Stimulated activated memory B cell treated with anti-CD40 and anti-IgM and Interleukin-4, amounts not matched to agents 10 μg/mL and 1 μg/mL and 100 μg/mL, for 72 hours (primary cell): ENCODE measurements around the gene MGLL.
A peak's percentile ranks its signal among the peaks of the same experiment; 100 is the strongest.

Experiments used
- ATAC-seq: fragments of 150-1000 bp; cut with Tn5 transposase; 2 replicates; pipeline ENCODE4 v1.10.0; 2021
- H3K27ac Mint-ChIP-seq: one replicate; pipeline ENCODE4 v1.8.0; 2022; ENCODE audit warnings: mild to moderate bottlenecking, mixed read lengths
- H3K27me3 Mint-ChIP-seq: one replicate; pipeline ENCODE4 v1.8.0; 2022; ENCODE audit warnings: mixed read lengths
- H3K36me3 Mint-ChIP-seq: one replicate; pipeline ENCODE4 v1.8.0; 2022; ENCODE audit warnings: mixed read lengths
- H3K4me1 Mint-ChIP-seq: one replicate; pipeline ENCODE4 v1.8.0; 2022; ENCODE audit warnings: mixed read lengths
- H3K4me3 Mint-ChIP-seq: one replicate; pipeline ENCODE4 v1.8.0; 2022; ENCODE audit warnings: mild to moderate bottlenecking, moderate library complexity, mixed read lengths
- H3K9me3 Mint-ChIP-seq: one replicate; pipeline ENCODE4 v1.8.0; 2022; ENCODE audit warnings: mixed read lengths

Gene MGLL

GRCh38 chr3:127848131-127849129 is 26.1 kb upstream of the MGLL start:
- Mint-ChIP-seq H3K27ac (peak overlapping the region; percentile 39), H3K4me1 (peaks cover 16% of the 10 kb centered on the region), H3K4me3 (no peak overlapping the region), H3K9me3 (no peaks in the 10 kb centered on the region), H3K36me3 (no peaks in the 10 kb centered on the region), H3K27me3 (peaks cover 10% of the 10 kb centered on the region)
- ATAC-seq = no peak

GRCh38 chr3:127847236-127847720 is 25.0 kb upstream of the MGLL start:
- Mint-ChIP-seq H3K36me3 (no peaks in the 10 kb centered on the region), H3K27ac (no peak overlapping the region), H3K27me3 (peaks cover 10% of the 10 kb centered on the region), H3K4me1 (peaks cover 25% of the 10 kb centered on the region), H3K4me3 (no peak overlapping the region), H3K9me3 (no peaks in the 10 kb centered on the region)
- no peak for ATAC-seq

- Mint-ChIP-seq H3K9me3 (no peaks in the 10 kb centered on the region), H3K4me3 (no peak overlapping the region), H3K27ac (no peak overlapping the region), H3K36me3 (no peaks in the 10 kb centered on the region), H3K4me1 (peaks cover 25% of the 10 kb centered on the region), H3K27me3 (peaks cover 10% of the 10 kb centered on the region)
- no peak for ATAC-seq
These were observed 24.3 kb upstream of the MGLL start for GRCh38 chr3:127846576-127846975.

GRCh38 chr3:127844326-127844942 is 22.1 kb upstream of the MGLL start:
- Mint-ChIP-seq H3K36me3 (no peaks in the 10 kb centered on the region), H3K4me3 (no peak overlapping the region), H3K9me3 (no peaks in the 10 kb centered on the region), H3K4me1 (peaks cover 25% of the 10 kb centered on the region), H3K27me3 (peaks cover 10% of the 10 kb centered on the region), H3K27ac (peak overlapping the region; percentile 47)
- peak; percentile 77 for ATAC-seq

GRCh38 chr3:127840671-127841070 is 18.4 kb upstream of the MGLL start:
- Mint-ChIP-seq H3K36me3 (no peaks in the 10 kb centered on the region), H3K27ac (no peak overlapping the region), H3K9me3 (peaks cover 5% of the 10 kb centered on the region), H3K27me3 (no peaks in the 10 kb centered on the region), H3K4me1 (peaks cover 40% of the 10 kb centered on the region), H3K4me3 (no peak overlapping the region)
- ATAC-seq = no peak

GRCh38 chr3:127839099-127839498 is 16.8 kb upstream of the MGLL start:
- H3K4me1 Mint-ChIP-seq = peaks cover 45% of the 10 kb centered on the region
- peaks cover 5% of the 10 kb centered on the region for H3K9me3 Mint-ChIP-seq
- no peak for ATAC-seq
- no peak overlapping the region for H3K27ac Mint-ChIP-seq
- H3K27me3 Mint-ChIP-seq = no peaks in the 10 kb centered on the region
- H3K36me3 Mint-ChIP-seq = no peaks in the 10 kb centered on the region
- no peak overlapping the region for H3K4me3 Mint-ChIP-seq

- ATAC-seq = peak; percentile 78
- H3K4me1 Mint-ChIP-seq = peaks cover 54% of the 10 kb centered on the region
- H3K36me3 Mint-ChIP-seq = peaks cover 15% of the 10 kb centered on the region
- H3K9me3 Mint-ChIP-seq = peaks cover 9% of the 10 kb centered on the region
- peaks cover 8% of the 10 kb centered on the region for H3K27me3 Mint-ChIP-seq
- peak overlapping the region; percentile 3 for H3K4me3 Mint-ChIP-seq
- peak overlapping the region; percentile 89 for H3K27ac Mint-ChIP-seq
These were observed 13.9 kb upstream of the MGLL start for GRCh38 chr3:127835993-127836882.

- peak overlapping the region; percentile 89 for H3K27ac Mint-ChIP-seq
- H3K4me3 Mint-ChIP-seq = no peak overlapping the region
- H3K27me3 Mint-ChIP-seq = peaks cover 8% of the 10 kb centered on the region
- peak; percentile 61 for ATAC-seq
- peaks cover 30% of the 10 kb centered on the region for H3K36me3 Mint-ChIP-seq
- peaks cover 22% of the 10 kb centered on the region for H3K9me3 Mint-ChIP-seq
- peaks cover 63% of the 10 kb centered on the region for H3K4me1 Mint-ChIP-seq
These were observed 12.5 kb upstream of the MGLL start for GRCh38 chr3:127834771-127835170.

- ATAC-seq = no peak
- Mint-ChIP-seq H3K27me3 (peaks cover 8% of the 10 kb centered on the region), H3K27ac (peak overlapping the region; percentile 89), H3K4me3 (no peak overlapping the region), H3K9me3 (peaks cover 22% of the 10 kb centered on the region), H3K36me3 (peaks cover 41% of the 10 kb centered on the region), H3K4me1 (peaks cover 69% of the 10 kb centered on the region)
These were observed 11.1 kb upstream of the MGLL start for GRCh38 chr3:127833281-127834032.

GRCh38 chr3:127831723-127832172 is 9.4 kb upstream of the MGLL start:
- Mint-ChIP-seq H3K9me3 (peaks cover 28% of the 10 kb centered on the region), H3K4me1 (peaks cover 65% of the 10 kb centered on the region), H3K27ac (peak overlapping the region; percentile 89), H3K27me3 (peaks cover 8% of the 10 kb centered on the region), H3K36me3 (peaks cover 47% of the 10 kb centered on the region), H3K4me3 (no peak overlapping the region)
- ATAC-seq = no peak

GRCh38 chr3:127829537-127829936 is 7.2 kb upstream of the MGLL start:
- peak overlapping the region; percentile 89 for H3K27ac Mint-ChIP-seq
- no peak overlapping the region for H3K4me3 Mint-ChIP-seq
- H3K36me3 Mint-ChIP-seq = peaks cover 53% of the 10 kb centered on the region
- peaks cover 30% of the 10 kb centered on the region for H3K9me3 Mint-ChIP-seq
- H3K4me1 Mint-ChIP-seq = peaks cover 42% of the 10 kb centered on the region
- peaks cover 8% of the 10 kb centered on the region for H3K27me3 Mint-ChIP-seq
- ATAC-seq = no peak

- H3K4me3 Mint-ChIP-seq = no peak overlapping the region
- H3K9me3 Mint-ChIP-seq = peaks cover 30% of the 10 kb centered on the region
- H3K27ac Mint-ChIP-seq = no peak overlapping the region
- H3K36me3 Mint-ChIP-seq = peaks cover 53% of the 10 kb centered on the region
- peaks cover 8% of the 10 kb centered on the region for H3K27me3 Mint-ChIP-seq
- no peak for ATAC-seq
- H3K4me1 Mint-ChIP-seq = peaks cover 38% of the 10 kb centered on the region
These were observed 5.5 kb upstream of the MGLL start for GRCh38 chr3:127827808-127828207.

- no peak overlapping the region for H3K4me3 Mint-ChIP-seq
- H3K9me3 Mint-ChIP-seq = peaks cover 23% of the 10 kb centered on the region
- H3K27me3 Mint-ChIP-seq = no peaks in the 10 kb centered on the region
- peaks cover 42% of the 10 kb centered on the region for H3K36me3 Mint-ChIP-seq
- no peak overlapping the region for H3K27ac Mint-ChIP-seq
- ATAC-seq = no peak
- peaks cover 31% of the 10 kb centered on the region for H3K4me1 Mint-ChIP-seq
These were observed 3.4 kb upstream of the MGLL start for GRCh38 chr3:127825756-127826155.

- Mint-ChIP-seq H3K9me3 (peaks cover 9% of the 10 kb centered on the region), H3K27me3 (no peaks in the 10 kb centered on the region), H3K27ac (no peak overlapping the region), H3K4me3 (peak overlapping the region; percentile 6), H3K36me3 (peaks cover 38% of the 10 kb centered on the region), H3K4me1 (peaks cover 32% of the 10 kb centered on the region)
- no peak for ATAC-seq
These were observed 2.0 kb upstream of the MGLL start for GRCh38 chr3:127824151-127824825.
